Astrocyte of the spinal cord (primary cell): ENCODE results near the gene ACOX3.

Experiments used
- DNase-seq: peaks from one replicate; pipeline ENCODE4 v3.0.0; 2011; ENCODE audit warnings: low read depth, low spot score
- H3K4me3 ChIP-seq: 2 replicates; pipeline ENCODE4 v1.5.1; 2011; ENCODE audit warnings: low read depth, mild to moderate bottlenecking, low read length, moderate library complexity
- CTCF ChIP-seq: IDR thresholded peaks from 2 replicates; pipeline ENCODE4 v1.5.1; 2012; ENCODE audit warnings: low read depth, mild to moderate bottlenecking, low read length, inconsistent platforms
- in situ Hi-C: cut with HindIII; loops from 2 replicates; pipeline ENCODE4 v1.10.0; 2017; ENCODE audit warnings: low sequenced_read_pairs

The ACOX3 gene

DNA sequence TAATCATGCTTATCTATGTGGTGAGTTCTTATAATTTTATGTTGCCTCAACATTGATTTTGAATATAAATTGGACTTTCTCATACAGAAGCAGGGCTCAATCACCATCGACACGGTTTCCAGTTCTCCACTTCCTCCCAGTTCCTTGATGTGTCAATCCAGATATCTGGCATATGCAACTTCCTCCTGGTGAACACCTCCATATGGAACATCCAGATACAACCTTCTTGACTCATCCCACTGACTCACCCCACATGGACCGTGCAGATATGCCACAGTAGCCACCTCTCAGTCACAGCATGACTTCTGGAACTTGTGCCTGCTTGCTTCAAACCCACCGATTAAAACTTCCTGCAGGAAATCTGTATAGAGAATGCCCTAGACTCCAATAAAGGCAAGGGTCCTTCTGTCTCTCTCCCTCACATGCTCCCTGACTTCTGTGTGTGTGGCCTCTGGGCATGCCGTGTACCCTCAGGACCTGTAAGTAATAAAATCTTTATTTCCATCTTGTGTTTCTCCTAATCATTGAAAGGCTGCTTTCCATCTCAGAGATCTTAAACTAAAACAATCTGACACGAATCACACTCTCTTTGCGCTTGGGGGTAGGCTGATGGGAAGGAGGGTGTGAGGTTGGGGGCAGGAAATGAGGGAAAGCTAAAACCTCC, 104.0 kb downstream of the ACOX3 start:
- in situ Hi-C loops = no loop called here
- H3K4me3 ChIP-seq = no peak overlapping the region
- no peak for DNase-seq
- TF ChIP-seq CTCF = no peak

DNA sequence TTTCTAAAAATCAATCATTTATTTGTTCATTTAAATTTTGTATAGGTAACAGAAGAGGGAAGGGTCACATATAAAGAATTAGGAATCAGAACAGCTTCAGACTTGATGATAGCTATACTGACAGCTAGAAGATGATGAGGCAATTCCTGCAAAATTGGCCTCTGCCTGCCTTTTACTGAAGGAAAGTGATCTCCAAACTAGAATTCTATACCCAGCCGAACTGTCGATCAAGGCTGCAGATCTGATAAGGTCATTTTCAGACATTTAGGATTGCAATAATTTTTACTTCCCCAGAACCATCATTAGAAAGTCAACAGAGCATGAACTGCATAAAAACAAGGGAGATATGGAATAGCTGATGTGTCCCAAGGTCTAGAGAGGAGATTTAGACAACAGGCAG, 104.7 kb downstream of the ACOX3 start:
- H3K4me3 ChIP-seq = no peak overlapping the region
- in situ Hi-C loops = no loop called here

DNA sequence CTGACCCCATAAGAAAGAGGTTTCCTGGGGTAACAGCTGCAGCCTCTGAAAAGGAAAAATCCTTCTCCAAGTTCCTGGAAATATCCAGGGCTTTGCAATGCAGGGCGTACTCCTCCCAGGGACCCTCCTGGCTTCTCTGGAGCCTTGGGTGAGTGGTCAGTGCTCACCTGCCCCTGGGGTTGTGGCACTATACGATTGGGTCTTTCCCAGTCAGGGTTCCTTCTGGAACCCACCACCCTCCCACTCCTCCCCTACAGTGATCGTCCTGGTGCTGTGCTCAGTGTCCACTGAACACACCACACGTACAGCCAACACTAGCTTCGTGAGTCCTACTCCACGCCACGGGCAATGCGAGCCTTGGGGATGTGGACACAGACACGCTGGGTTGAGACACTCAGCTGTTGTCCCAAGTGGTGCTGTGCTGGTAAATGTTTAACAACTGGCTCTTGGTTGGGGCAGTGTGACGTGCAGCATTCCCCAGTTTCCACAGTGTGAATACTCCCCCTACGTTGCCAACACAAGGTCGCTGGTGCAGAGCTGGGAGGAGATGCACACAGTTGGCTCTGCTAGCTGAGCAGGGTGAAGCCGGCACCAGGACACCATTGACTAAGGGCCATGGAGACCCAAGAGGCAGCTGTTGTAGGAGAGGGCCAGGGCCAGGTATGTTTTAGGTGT, 105.6 kb downstream of the ACOX3 start:
- TF ChIP-seq CTCF = no peak
- in situ Hi-C loops = no loop called here
- no peak overlapping the region for H3K4me3 ChIP-seq
- no peak for DNase-seq

More for the DNA sequence above, 104.7 kb downstream of the ACOX3 start:
- no peak for TF ChIP-seq CTCF
- DNase-seq = no peak

GRCh38 chr4:8333726-8334460, 106.6 kb downstream of the ACOX3 start:
- H3K4me3 ChIP-seq = no peak overlapping the region
- DNase-seq = no peak
- TF ChIP-seq CTCF = no peak
- in situ Hi-C loops = no loop called here

GRCh38 chr4:8332891-8333331, 107.6 kb downstream of the ACOX3 start:
- DNase-seq = no peak
- TF ChIP-seq CTCF = no peak
- H3K4me3 ChIP-seq = no peak overlapping the region
- in situ Hi-C loops = no loop called here

- no peak for DNase-seq
- no peak for TF ChIP-seq CTCF
Observed at GRCh38 chr4:8332038-8332857, 108.3 kb downstream of the ACOX3 start.

More at GRCh38 chr4:8332038-8332857, 108.3 kb downstream of the ACOX3 start:
- no peak overlapping the region for H3K4me3 ChIP-seq
- in situ Hi-C loops = no loop called here
